Measurements from ENCODE around the gene UBXN7. TPM values are rescaled to one million over a fixed set of nuclear protein-coding genes. Genes with fewer than 3 reads are reported as not detected.

Gene UBXN7
- polyA plus RNA-seq, 1 of the 3 experiments (the other 2 are of a cell fraction): 6.4 TPM

DNA sequence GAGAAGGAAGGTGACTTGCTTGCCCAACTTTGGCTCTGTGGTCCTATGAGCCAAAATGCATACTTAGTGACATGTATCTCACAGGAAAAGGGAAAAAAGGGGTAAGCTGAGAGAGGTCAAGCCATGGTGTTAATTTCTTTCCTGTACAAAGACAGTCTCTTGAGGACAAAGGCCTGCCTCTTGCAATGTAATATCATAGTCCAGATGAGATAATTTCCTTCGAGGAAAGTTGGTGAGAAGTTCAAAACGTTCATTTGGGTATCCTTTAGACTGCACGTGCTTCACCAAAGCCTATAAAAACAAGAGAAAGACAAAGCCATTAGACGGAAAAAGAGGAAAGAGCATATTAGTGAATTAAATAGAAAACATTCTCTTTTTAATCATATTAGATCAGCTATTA, 75.7 kb downstream of the UBXN7 start:
- H3K27me3 ChIP-seq (ENCODE audit: insufficient read depth): no peaks in the 10 kb centered on the region
- POLR2A ChIA-PET: no interaction called here
- H3K27ac ChIP-seq (ENCODE audit: low read depth in 2 of 2, low read length in 1 of 2): no peak overlapping the region
- no peaks in the 10 kb centered on the region for H3K79me2 ChIP-seq (ENCODE audit: insufficient read depth)
- no peak for DNase-seq
- no peaks in the 10 kb centered on the region for H3K9me2 ChIP-seq
- 58% methylated on average over 4 of the region's 4 CpGs for WGBS (ENCODE audit: low lambda C conversion rate)
- no peak overlapping the region for H3K4me2 ChIP-seq
- TF ChIP-seq, protein P1, sequence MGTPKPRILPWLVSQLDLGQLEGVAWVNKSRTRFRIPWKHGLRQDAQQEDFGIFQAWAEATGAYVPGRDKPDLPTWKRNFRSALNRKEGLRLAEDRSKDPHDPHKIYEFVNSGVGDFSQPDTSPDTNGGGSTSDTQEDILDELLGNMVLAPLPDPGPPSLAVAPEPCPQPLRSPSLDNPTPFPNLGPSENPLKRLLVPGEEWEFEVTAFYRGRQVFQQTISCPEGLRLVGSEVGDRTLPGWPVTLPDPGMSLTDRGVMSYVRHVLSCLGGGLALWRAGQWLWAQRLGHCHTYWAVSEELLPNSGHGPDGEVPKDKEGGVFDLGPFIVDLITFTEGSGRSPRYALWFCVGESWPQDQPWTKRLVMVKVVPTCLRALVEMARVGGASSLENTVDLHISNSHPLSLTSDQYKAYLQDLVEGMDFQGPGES (IDR thresholded peaks at IDR 0.05; ENCODE audit: low read depth, low read length): no peak
- TF ChIP-seq GABPA (IDR thresholded peaks at IDR 0.05; ENCODE audit: low read depth) (no peak), TAF1 (IDR thresholded peaks at IDR 0.05; ENCODE audit: borderline replicate concordance, low read depth, low read length) (no peak), YY1 (IDR thresholded peaks at IDR 0.05; ENCODE audit: low read depth) (no peak), FOSL2 (IDR thresholded peaks at IDR 0.05; ENCODE audit: borderline replicate concordance, low read depth) (no peak), FOXJ3 (CRISPR knock-in tag; IDR thresholded peaks at IDR 0.05) (no peak), MXI1 (IDR thresholded peaks at IDR 0.05; ENCODE audit: low read depth, low read length) (no peak), NFIC (IDR thresholded peaks at IDR 0.05; ENCODE audit: borderline replicate concordance) (no peak), FOXM1 (IDR thresholded peaks at IDR 0.05; ENCODE audit: low read depth) (no peak), TCF12 (IDR thresholded peaks at IDR 0.05) (no peak), RXRA (IDR thresholded peaks at IDR 0.05; ENCODE audit: borderline replicate concordance, low read depth) (no peak), RCOR1 (IDR thresholded peaks at IDR 0.05; ENCODE audit: low read length) (no peak), NRF1 (IDR thresholded peaks at IDR 0.05; ENCODE audit: low read depth, low read length) (no peak), RAD21 (IDR thresholded peaks at IDR 0.05; ENCODE audit: low read length) (no peak), EP300 (IDR thresholded peaks at IDR 0.05; ENCODE audit: borderline replicate concordance in 1 of 2, low read depth in 1 of 2, low read length in 1 of 2) (no peak), TEAD4 (IDR thresholded peaks at IDR 0.05; ENCODE audit: borderline replicate concordance, insufficient read depth) (no peak)
- TF ChIP-seq, protein P2, sequence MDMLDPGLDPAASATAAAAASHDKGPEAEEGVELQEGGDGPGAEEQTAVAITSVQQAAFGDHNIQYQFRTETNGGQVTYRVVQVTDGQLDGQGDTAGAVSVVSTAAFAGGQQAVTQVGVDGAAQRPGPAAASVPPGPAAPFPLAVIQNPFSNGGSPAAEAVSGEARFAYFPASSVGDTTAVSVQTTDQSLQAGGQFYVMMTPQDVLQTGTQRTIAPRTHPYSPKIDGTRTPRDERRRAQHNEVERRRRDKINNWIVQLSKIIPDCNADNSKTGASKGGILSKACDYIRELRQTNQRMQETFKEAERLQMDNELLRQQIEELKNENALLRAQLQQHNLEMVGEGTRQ (IDR thresholded peaks at IDR 0.05; ENCODE audit: borderline replicate concordance, low read depth, low read length): no peak
- TF ChIP-seq, protein P3, sequence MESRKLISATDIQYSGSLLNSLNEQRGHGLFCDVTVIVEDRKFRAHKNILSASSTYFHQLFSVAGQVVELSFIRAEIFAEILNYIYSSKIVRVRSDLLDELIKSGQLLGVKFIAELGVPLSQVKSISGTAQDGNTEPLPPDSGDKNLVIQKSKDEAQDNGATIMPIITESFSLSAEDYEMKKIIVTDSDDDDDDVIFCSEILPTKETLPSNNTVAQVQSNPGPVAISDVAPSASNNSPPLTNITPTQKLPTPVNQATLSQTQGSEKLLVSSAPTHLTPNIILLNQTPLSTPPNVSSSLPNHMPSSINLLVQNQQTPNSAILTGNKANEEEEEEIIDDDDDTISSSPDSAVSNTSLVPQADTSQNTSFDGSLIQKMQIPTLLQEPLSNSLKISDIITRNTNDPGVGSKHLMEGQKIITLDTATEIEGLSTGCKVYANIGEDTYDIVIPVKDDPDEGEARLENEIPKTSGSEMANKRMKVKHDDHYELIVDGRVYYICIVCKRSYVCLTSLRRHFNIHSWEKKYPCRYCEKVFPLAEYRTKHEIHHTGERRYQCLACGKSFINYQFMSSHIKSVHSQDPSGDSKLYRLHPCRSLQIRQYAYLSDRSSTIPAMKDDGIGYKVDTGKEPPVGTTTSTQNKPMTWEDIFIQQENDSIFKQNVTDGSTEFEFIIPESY (IDR thresholded peaks at IDR 0.05; ENCODE audit: borderline replicate concordance, low read depth): no peak
- TF ChIP-seq, protein P4, sequence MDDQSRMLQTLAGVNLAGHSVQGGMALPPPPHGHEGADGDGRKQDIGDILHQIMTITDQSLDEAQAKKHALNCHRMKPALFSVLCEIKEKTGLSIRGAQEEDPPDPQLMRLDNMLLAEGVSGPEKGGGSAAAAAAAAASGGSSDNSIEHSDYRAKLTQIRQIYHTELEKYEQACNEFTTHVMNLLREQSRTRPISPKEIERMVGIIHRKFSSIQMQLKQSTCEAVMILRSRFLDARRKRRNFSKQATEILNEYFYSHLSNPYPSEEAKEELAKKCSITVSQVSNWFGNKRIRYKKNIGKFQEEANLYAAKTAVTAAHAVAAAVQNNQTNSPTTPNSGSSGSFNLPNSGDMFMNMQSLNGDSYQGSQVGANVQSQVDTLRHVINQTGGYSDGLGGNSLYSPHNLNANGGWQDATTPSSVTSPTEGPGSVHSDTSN (IDR thresholded peaks at IDR 0.05): no peak
- TF ChIP-seq, protein P5, sequence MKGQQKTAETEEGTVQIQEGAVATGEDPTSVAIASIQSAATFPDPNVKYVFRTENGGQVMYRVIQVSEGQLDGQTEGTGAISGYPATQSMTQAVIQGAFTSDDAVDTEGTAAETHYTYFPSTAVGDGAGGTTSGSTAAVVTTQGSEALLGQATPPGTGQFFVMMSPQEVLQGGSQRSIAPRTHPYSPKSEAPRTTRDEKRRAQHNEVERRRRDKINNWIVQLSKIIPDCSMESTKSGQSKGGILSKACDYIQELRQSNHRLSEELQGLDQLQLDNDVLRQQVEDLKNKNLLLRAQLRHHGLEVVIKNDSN (IDR thresholded peaks at IDR 0.05; ENCODE audit: borderline replicate concordance, low read depth): no peak
- H3K9ac ChIP-seq: no peak overlapping the region
- no peaks in the 10 kb centered on the region for H3K9me3 ChIP-seq
- H3K4me1 ChIP-seq (ENCODE audit: control insufficient read depth in 1 of 2, insufficient read depth in 2 of 2, low read depth in 1 of 2, low read length in 1 of 2): peaks cover 0 to 3% of the 10 kb centered on the region in 2 experiments; a peak in 1 of 4 replicates
- H3K36me3 ChIP-seq (replicated peaks in 1 of 2; ENCODE audit: control insufficient read depth in 1 of 2, insufficient read depth in 2 of 2, low read length in 1 of 2): peaks cover 48% of the 10 kb centered on the region in 2 experiments
- H3F3A ChIP-seq (replicated peaks; ENCODE audit: insufficient read depth): no peaks in the 10 kb centered on the region
- no peak overlapping the region for H3K4me3 ChIP-seq (ENCODE audit: low read depth in 2 of 2, low read length in 1 of 2)
- H2AFZ ChIP-seq (ENCODE audit: low read depth): no peak overlapping the region
- CTCF ChIA-PET: interaction anchor here (0.9 kb wide), 1 partner anchor 9 kb away, joined by 3 read pairs; no protein-coding TSS in a partner anchor
- no peaks in the 10 kb centered on the region for H4K20me1 ChIP-seq (ENCODE audit: insufficient read depth)

Data from SK-N-SH (cell line).